ENCODE data around the gene SEM1.
"Not testable (repeated sequence)": the region's sequence is repeated elsewhere in the genome, so short reads cannot be mapped to it uniquely, and the experiment has no call there.

SEM1 gene

GRCh38 chr7:96707901-96708774, 1.5 kb downstream of the SEM1 start:
- in situ Hi-C loops (cut with HindIII; ENCODE audit: low sequenced_read_pairs): no loop called here

- in situ Hi-C loops (cut with HindIII; ENCODE audit: low sequenced_read_pairs): no loop called here
Observed at GRCh38 chr7:96701258-96701657, 8.4 kb downstream of the SEM1 start.

GRCh38 chr7:96700516-96700915, 9.1 kb downstream of the SEM1 start:
- in situ Hi-C loops (cut with HindIII; ENCODE audit: low sequenced_read_pairs): no loop called here

- in situ Hi-C loops (cut with HindIII; ENCODE audit: low sequenced_read_pairs): no loop called here
Observed at GRCh38 chr7:96699219-96699871, 10.3 kb downstream of the SEM1 start.

GRCh38 chr7:96698449-96698848, 11.2 kb downstream of the SEM1 start:
- in situ Hi-C loops (cut with HindIII; ENCODE audit: low sequenced_read_pairs): not testable (repeated sequence)

GRCh38 chr7:96697822-96698221, 11.8 kb downstream of the SEM1 start:
- in situ Hi-C loops (cut with HindIII; ENCODE audit: low sequenced_read_pairs): no loop called here

GRCh38 chr7:96695581-96695980, 14.1 kb downstream of the SEM1 start:
- in situ Hi-C loops (cut with HindIII; ENCODE audit: low sequenced_read_pairs): no loop called here

- in situ Hi-C loops (cut with HindIII; ENCODE audit: low sequenced_read_pairs): no loop called here
Observed at GRCh38 chr7:96694082-96694481, 15.6 kb downstream of the SEM1 start.

GRCh38 chr7:96691702-96692101, 17.9 kb downstream of the SEM1 start:
- in situ Hi-C loops (cut with HindIII; ENCODE audit: low sequenced_read_pairs): no loop called here

GRCh38 chr7:96689414-96689813, 20.2 kb downstream of the SEM1 start:
- in situ Hi-C loops (cut with HindIII; ENCODE audit: low sequenced_read_pairs): no loop called here

GRCh38 chr7:96686305-96686704, 23.3 kb downstream of the SEM1 start:
- in situ Hi-C loops (cut with HindIII; ENCODE audit: low sequenced_read_pairs): no loop called here

- in situ Hi-C loops (cut with HindIII; ENCODE audit: low sequenced_read_pairs): no loop called here
Observed at GRCh38 chr7:96685755-96686154, 23.9 kb downstream of the SEM1 start.

GRCh38 chr7:96685353-96685752, 24.3 kb downstream of the SEM1 start:
- in situ Hi-C loops (cut with HindIII; ENCODE audit: low sequenced_read_pairs): no loop called here

GRCh38 chr7:96679886-96680285, 29.8 kb downstream of the SEM1 start:
- in situ Hi-C loops (cut with HindIII; ENCODE audit: low sequenced_read_pairs): no loop called here

GRCh38 chr7:96676919-96677318, 32.7 kb downstream of the SEM1 start:
- in situ Hi-C loops (cut with HindIII; ENCODE audit: low sequenced_read_pairs): no loop called here

GRCh38 chr7:96675548-96675947, 34.1 kb downstream of the SEM1 start:
- in situ Hi-C loops (cut with HindIII; ENCODE audit: low sequenced_read_pairs): no loop called here

- in situ Hi-C loops (cut with HindIII; ENCODE audit: low sequenced_read_pairs): no loop called here
Observed at GRCh38 chr7:96674565-96674964, 35.1 kb downstream of the SEM1 start.

GRCh38 chr7:96671854-96672253, 37.8 kb downstream of the SEM1 start:
- in situ Hi-C loops (cut with HindIII; ENCODE audit: low sequenced_read_pairs): no loop called here

- in situ Hi-C loops (cut with HindIII; ENCODE audit: low sequenced_read_pairs): no loop called here
Observed at GRCh38 chr7:96670338-96671289, 39.0 kb downstream of the SEM1 start.

GRCh38 chr7:96669812-96670211, 39.8 kb downstream of the SEM1 start:
- in situ Hi-C loops (cut with HindIII; ENCODE audit: low sequenced_read_pairs): no loop called here

- in situ Hi-C loops (cut with HindIII; ENCODE audit: low sequenced_read_pairs): no loop called here
Observed at GRCh38 chr7:96667026-96667425, 42.6 kb downstream of the SEM1 start.

Data from DLD1 (cell line).